HTERT RPE-1 (cell line): Measurements from ENCODE around the gene CDSN.

ENCODE experiments used
- in situ Hi-C: fragments of 300-500 bp; cut with MboI; formaldehyde crosslinking; loops from 4 replicates; pipeline ENCODE4 v1.14.3; 2020; ENCODE audit warnings: low sequenced_read_pairs

CDSN gene

DNA sequence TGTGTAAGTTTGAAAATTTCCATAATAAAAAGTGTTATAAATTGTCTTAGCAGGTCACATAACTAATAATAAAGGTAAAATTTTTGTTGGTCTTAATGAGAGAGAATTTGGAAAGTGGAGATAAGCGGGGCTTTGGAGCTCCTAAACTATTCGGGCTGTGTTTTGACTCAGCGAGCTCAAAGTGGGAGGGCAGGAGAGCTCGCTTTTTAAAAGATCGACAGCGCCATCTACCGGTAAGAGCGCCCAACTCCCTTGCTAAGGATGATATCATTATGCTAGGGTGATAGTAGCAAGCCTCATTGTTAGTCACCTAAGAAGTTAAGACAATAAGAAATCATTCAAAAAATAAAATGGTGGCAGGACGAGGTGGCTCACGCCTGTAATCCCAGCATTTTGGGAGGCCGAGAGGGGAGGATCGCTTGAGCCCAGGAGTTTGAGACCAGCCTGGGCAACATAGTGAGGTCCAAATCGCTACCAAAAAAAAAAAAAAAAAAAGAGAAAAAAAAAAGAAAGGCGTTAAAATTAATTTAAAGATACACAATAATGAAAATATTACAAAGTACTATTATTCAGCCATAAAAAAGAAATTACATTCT is 32.7 kb downstream of the CDSN start:
- in situ Hi-C loops, result no loop called here

DNA sequence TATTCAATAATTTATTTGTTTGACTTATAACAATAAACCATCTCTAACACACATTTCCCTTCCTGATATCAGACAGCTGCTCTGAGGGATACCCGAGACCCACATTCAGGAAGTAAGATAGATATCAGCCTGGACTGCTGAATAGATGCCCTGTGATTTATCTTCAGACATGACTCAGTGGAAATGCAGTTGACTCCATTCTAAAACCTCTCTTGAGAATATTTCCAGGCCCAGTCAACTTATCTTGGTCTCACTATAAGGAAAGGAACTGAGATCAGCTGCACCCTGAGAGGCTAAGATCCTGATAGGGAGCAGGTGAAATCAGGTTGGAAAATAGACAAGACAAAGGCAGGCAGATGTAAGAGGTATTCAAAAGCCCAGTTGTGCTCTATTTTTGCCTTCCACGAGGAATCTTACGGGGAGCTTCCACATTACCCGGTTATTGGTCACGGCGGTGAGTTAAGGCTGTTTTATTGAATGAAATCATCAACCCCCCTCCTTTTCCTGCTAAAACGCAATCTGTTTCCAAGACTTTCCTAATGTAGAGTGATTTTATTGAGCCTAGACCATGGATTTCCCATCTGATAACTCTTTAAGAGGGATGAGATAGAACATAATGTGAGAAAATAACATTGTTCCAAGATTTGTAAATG is 33.3 kb downstream of the CDSN start:
- in situ Hi-C loops, result no loop called here

DNA sequence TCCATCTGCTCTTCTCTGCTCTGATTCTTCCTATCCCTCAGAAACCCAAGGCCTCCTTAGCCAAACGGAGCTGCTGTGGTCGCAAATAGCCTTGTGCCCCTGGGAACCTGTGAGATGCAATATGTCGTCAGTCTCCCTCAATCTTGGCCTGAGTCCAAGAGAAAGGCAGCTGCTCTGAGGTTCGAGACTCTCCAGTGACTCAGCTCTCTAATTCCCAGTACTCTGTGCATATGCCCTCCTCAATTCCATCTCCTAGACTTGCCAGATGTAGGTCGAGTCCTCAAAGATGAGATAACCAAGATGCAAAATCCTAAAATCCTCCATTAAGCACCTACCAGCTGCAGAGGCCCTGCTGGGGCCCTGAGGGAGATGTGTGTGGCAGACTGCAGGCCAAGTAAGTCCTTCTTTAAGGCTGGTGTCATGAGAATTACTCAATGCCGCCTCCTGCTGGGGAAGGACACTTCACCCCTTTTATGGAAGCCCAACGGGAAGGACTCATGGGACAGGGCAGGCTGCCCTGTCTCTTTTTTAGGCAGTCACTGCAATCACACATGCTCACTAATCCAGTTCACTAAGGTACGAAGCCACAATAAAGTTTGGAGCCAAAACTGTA is 36.4 kb downstream of the CDSN start:
- in situ Hi-C loops, result no loop called here

DNA sequence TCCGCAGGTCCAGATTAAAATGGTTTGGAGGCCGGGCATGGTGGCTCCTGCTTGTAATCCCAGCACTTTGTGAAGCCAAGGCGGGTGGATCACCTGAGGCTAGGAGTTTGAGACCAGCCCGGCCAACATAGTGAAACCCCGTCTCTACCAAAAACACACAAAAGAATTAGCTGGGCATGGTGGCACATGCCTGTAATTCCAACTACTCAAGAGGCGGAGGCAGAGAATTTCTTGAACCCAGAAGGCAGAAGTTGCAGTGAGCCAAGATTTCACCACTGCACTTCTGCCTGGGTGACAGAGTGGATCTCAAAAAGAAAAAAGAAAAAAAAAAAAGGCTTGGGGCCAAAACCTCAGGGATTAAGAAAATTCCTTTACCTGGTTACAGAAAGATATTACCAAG is 38.4 kb downstream of the CDSN start:
- in situ Hi-C loops, result no loop called here

DNA sequence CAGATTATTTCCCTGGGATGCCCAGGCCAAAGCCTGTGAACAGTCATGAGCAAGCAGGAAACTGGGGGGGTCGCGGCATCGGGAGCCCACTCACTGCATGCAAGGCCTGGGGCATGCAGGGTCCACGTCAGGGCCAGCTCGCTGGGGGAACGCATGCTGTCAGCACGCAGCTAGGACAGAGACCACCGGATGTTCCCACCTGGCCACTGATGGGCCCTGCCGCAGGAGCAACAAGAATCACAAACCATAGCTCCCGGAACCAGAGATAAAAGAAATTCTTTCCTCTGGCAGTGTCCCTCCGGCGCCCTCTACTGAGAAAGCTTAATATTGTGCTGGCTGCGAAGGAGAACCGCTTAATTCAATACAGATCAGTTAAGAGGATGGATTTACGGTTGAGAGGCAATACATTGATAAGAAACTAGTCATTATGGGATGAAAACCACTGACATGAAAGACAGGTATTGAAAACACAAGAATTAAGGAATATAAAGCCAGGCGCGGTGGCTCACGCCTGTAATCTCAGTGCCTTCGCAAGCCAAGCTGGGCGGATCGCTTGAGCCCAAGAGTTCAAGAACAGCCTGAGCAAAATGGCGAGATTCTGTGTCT is 40.5 kb downstream of the CDSN start:
- in situ Hi-C loops, result no loop called here

DNA sequence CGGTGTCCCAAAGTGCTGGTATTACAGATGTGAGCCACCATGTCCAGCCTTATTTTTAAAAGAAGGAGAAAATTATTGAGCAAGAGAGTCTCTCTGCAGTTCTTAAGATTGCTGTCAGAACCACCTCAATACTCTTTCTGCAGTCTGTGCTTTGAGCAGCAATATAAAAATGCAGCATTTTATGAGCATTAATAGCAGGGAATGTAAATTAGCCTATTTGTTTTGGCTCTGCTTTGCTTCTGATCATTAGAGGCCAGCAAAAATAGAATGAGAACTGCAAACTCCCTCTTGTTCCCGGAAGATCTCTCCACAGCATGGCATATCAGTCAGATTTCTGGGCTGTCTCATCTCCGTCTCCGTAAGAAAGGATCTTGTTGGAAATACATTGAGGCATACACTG is 43.6 kb downstream of the CDSN start:
- in situ Hi-C loops, result no loop called here

DNA sequence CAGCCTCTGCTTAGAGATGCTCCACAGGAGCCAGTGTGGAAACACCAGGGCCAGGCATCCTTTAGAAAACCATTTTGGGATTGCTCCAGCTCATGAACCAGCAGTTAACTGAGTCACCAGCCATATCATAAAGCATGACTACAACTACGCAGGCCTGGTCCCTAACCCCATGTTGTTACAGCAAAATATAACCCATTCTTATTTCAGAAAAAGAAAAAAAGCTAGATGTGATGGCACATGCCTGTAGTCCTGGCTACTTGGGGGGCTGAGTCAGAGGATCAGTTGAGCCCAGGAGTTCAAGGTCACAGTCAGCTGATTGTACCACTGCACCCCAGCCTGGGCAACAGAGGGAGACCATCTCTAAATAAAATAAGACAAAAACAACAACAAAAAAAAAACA is 44.7 kb downstream of the CDSN start:
- in situ Hi-C loops, result no loop called here

DNA sequence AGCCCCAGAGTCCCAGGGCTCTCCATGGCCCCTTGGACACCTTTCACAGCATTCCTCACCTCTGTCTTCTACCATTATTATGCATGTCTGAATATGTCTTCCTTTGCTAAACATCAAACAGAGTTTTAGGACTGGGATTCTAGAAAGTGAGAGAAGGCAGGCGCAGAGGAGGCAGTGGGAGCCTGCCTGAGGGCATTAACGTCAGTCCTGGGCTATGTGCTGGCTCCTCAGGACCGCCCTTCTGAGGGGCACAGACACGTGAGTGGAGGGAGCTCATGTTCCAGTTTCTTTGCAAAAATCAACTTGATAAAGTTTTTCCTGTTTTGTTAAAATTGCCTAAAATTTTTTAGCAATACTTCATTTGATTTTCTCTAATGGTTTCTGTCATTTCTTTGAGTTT is 45.8 kb downstream of the CDSN start:
- in situ Hi-C loops, result loop anchor here (25.0 kb wide), 1 partner anchor 137 kb away; the partner anchor contains the start of genes MUCL3 and SFTA2

DNA sequence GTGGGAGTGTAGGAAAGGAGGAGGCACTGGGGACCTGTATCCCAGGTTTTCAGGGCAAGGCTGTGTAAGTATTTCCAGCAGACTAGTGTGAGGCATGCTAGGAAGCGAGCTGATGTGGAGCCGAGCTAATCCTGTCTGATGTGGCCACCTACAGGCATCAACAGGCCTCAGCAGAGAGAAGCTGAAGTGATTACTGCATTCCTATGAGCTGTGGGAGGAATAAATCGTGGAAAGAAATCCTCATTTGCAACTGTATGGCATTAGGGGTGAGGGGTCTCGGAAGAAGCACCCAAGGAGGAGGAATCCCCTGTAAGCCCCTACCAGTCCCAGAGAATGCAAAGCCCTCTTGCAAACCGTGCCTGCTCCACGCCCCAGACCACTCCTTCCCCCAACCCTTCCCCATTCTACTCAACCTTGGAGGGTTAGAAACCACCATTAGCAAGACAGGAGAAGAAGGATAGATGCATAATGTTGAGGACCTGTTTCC is 49.5 kb downstream of the CDSN start:
- in situ Hi-C loops, result loop anchor here (25.0 kb wide), 1 partner anchor 133 kb away; the partner anchor contains the start of genes MUCL3 and SFTA2

DNA sequence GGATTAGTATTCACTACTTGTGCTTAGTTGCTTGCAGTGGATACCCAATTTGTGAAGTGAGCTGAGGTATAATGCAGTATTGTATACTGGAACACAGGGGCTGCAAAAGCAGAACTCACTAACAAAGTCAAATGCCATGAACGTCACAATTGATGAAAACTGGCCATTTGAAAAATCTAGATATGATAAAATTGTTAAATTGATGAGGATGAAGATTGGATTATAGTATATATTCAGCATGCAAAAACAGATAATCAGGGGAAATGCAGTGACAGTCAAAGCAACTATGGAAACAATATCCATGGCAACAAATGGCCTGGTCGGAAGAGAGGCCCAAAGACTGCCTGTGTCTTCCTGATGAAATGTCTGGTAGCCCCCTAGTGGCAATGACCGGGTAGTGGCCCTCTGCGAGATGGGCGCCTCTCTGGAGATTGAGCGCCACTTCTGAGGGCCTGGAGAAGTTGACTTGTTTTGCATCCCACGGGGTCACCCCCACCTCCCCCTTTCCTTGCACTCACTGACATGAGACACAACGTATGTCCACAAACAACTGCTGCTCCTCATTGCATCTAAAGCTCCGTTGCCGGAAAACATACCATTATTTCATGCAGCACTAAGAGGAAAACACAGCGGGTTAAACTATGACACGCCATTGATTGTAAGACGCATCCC is 51.4 kb downstream of the CDSN start:
- in situ Hi-C loops, result loop anchor here (25.0 kb wide), 1 partner anchor 132 kb away; the partner anchor contains the start of genes MUCL3 and SFTA2

DNA sequence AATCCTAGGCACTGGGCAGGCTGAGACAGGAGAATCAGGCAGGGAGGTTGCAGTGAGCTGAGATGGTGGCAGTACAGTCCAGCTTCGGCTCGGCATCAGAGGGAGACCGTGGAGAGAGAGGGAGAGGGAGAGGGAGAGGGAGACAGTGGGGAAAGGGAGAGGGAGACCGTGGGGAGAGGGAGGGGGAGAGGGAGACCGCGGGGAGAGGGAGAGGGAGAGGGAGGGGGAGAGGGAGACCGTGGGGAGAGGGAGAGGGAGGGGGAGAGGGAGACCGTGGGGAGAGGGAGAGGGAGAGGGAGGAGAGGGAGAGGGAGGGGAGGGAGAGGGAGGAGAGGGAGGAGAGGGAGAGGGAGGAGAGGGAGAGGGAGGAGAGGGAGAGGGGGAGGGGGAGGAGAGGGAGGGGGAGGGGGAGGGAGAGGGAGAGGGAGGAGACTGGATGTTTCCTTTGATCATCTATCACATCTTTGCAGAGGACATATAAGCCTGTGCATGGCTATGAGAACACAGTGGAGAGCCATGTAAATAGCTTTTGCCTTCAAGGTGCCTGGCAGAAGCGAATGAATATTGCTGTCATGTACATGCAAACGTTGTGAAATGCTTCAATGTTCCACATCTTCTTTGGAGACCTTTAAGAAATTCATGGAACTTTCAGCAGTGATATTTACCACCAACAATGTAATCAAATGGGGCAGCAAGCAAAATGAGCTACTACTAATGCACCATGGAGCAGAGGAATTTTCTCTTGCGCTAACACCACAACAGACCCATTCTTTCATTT is 52.2 kb downstream of the CDSN start:
- in situ Hi-C loops, result loop anchor here (25.0 kb wide), 1 partner anchor 131 kb away; the partner anchor contains the start of genes MUCL3 and SFTA2

DNA sequence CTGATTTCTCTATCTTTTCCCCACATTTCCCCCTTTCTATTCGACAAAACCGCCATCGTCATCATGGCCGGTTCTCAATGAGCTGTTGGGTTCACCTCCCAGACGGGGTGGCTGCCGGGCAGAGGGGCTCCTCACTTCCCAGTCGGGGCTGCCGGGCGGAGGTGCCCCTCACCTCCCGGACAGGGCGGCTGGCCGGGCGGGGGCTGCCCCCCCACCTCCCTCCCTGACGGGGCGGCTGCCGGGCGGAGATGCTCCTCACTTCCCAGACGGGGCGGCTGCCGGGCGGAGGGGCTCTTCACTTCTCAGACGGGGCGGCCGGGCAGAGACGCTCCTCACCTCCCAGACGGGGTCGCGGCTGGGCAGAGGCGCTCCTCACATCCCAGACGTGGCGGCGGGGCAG is 53.2 kb downstream of the CDSN start:
- in situ Hi-C loops, result loop anchor here (25.0 kb wide), 1 partner anchor 130 kb away; the partner anchor contains the start of genes MUCL3 and SFTA2

DNA sequence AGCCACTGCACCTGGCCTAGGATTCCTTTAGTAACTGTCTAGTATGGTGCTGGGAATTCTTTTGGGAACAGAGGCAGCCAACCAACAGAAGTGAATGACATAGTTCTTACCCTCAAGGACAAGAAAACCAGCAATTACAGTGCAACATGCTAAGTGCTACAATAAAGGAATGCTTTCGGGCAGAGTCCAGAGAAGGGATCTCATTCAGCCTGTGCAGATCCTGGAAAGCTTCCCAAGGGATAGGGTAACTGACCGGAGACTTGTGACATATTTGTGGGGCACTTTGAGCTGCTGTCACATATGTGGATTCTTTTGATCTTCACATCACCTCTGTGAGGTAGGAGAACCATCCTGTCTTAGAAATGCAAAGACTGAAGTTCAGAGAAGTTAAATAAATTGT is 54.7 kb downstream of the CDSN start:
- in situ Hi-C loops, result loop anchor here (25.0 kb wide), 1 partner anchor 128 kb away; the partner anchor contains the start of genes MUCL3 and SFTA2
